Umbilical cord (tissue), 2 donors: Measurements from ENCODE around the gene FOXQ1. TPM values are rescaled to one million over a fixed set of nuclear protein-coding genes. Genes with fewer than 3 reads are reported as not detected.
A peak's percentile ranks its signal among the peaks of the same experiment; 100 is the strongest.
"Not testable (repeated sequence)": the region's sequence is repeated elsewhere in the genome, so short reads cannot be mapped to it uniquely, and the experiment has no call there.

ENCODE experiments used
- DNase-seq: peaks from one replicate; pipeline ENCODE4 v3.0.0-alpha.2; 2015; ENCODE audit warnings: low spot score
- total RNA-seq: library from RNA; depleted of rRNA; stranded (reverse); fragments of >200 nt; gene quantifications from one replicate; pipeline ENCODE4 v1.2.3, GENCODE V29; 2014; ENCODE audit warnings: low replicate concordance; ENCODE audit not compliant: insufficient read depth

Gene FOXQ1
- total RNA-seq, 1 donor from 2014 or later, result not detected

DNA sequence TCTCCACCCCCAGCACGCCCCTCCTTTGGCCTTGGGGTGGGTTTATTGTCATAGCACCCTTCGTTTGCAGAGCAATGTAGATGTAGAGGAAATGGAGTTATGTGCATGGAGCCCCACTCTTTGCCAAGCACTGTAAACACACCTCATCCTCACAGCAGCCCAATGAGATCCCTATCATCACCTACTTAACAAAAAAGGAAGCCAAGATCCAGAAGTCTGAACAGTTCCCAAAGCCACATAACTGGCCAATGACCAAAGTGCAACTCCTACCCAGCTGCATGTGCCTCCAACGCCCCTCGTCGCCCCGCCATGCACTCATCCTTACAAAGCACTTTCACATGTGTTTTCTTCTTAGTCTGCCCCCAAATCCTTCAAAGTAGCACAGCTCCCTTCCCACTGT, 21.8 kb upstream of the FOXQ1 start:
- no peak for DNase-seq

DNA sequence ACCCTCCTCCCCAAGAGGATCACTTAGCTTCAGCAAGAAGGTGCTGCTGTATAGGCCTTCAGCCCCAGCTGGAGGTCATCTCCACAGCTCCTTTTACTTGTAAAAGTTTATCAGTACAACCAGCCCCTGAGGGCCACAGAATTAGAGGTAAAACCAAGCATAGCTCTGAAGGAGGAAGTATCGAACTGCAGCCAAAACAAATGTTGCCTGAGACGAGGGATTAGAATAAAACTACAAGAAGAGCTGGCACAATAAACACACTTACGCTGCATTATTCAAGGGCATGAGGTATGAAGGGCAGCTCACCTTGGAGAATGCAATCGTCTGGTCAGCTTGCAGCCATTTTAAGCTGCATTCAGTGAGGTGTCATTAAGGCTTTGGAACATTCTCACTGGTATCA, 21.1 kb upstream of the FOXQ1 start:
- no peak for DNase-seq

DNA sequence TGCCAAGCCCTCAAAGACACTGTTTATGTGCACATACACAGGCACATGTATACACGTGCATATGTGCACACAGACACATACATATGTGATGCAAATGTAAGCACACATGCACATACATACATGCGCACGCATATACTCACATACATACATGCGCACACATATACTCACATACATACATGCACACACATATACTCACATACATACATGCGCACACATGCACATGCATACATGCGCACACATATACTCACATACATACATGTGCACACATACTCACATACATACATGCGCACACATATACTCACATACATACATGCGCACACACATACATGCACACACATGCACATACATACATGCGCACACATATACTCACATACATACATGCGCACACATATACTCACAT, 20.5 kb upstream of the FOXQ1 start:
- no peak for DNase-seq

DNA sequence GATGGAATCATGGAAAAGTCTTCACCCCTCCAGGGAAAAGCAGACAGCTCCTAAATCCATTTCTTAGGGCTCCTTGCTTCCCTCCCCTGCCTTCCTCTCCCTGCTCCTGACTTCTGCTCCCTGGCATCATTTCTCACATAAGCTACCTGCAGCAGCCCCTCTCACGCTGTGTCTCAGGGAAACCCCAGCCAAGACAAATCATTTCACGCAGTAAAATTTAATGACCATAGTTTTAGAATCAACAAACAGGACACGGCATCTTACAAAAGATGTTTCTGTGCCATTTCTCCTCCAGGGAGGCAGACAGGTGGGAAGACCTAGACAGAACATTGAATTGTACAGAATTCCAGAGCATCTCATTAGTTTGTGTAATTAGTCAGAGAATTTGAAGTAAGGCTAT, 16.5 kb upstream of the FOXQ1 start:
- no peak for DNase-seq

DNA sequence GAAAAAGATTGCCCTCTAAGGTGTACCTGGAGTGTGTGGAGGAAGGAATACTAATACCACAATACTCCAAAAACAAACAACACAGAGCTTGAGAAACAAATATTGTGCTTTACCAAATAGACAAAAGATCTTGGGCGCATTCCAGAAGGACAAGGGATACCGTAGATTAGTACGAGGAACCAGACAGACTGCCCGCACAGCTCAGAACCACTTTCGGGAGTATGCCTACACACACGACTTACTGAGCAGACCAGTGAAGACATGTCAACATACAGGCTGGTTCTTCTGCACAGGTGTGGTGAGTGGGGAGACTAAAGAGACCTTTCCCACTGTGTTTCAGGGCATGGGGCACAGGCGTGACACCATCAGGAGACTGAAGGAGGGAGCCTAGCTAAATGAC, 15.8 kb upstream of the FOXQ1 start:
- no peak for DNase-seq

DNA sequence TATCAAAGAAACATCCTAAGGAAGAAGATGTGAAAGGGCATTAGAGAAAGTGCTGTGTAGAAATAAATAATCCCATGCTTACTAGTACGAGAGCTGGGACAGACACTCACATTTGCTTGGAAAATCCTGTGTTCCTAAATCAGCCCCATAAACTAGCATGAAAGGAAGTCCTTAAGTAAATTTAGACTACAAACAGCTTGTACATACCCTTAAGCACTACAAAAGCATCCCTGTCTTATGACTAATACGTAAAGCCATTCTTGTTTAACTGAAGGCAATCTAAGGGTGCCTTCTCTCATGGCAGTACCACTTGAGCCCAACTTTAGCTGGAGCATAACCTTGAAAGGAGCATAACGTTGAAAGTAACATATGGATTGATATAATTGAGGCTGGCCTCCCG, 15.4 kb upstream of the FOXQ1 start:
- DNase-seq, result peak; percentile 83

DNA sequence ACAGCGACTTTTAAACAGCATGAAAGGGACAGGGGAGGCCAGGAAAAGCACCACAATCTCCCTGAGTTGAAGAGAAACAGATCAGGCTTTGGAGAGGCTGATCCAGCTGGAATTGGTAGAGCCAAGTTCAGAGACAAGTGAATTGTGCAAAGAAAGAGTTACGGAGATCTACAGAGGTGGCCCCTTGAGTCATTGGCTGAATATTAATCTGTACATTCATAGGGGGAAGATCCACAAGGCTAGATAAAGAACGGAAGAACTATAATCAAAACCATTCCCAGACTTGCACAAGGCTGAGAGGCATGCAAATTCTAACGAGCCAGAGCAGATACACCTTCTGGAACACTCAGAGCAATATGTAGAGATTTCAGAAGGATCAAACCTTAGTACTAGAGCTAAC, 14.2 kb upstream of the FOXQ1 start:
- DNase-seq, result peak; percentile 89

DNA sequence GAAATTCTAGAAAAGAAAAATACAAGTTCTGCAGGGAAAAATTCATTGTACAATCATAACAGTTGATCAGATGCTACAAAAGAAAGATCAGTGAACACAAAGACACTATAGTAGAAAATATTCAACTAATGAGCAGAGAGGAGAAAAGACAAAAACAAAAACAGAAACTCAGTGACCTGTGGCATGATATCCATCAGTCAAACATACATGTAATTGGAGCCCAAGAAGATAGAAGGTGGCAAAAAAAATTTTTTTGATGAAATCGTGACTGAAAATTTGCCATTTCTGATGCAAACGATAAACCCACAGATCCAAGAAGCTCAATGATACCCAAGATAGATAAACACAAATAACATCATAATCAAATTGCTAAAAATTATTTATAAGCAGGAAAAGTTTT, 13.1 kb upstream of the FOXQ1 start:
- DNase-seq, result no peak

DNA sequence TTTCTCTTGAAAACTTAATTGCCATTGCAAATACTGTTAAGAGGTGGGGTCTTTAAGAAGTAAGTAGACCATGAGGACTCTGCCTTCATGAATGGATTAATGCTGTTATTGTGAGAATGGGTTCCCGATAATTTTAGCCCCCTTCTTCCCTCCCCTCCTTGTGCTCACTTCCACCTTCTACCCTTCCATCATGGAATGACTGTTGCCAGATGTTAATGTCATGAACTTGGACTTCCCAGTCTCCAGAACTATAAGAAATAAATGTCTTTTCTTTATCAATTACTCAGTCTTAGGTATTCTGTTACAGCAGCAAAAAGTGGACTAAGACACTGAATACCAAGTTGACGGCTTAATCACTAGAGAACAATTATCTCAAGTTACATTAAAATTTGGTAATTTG, 5.8 kb upstream of the FOXQ1 start:
- no peak for DNase-seq

DNA sequence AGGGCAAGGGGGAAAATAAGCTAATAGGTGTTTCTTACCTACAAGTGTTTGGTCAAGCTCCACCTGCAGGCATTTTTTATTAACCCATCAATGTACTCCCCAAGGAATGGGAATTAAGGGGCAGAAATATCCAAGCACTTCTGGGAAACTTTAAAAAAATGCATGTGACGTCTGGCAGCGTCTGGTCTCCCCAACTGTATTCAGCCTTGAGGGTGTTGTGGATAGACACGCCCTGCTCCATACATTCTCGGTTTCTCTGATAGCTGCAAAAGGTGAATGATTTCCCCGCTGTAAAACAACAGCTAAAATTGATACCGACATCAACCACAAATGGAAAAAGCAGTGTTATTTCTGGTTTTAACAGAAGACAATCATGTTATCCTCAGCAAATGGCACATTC, 2.5 kb upstream of the FOXQ1 start:
- no peak for DNase-seq

DNA sequence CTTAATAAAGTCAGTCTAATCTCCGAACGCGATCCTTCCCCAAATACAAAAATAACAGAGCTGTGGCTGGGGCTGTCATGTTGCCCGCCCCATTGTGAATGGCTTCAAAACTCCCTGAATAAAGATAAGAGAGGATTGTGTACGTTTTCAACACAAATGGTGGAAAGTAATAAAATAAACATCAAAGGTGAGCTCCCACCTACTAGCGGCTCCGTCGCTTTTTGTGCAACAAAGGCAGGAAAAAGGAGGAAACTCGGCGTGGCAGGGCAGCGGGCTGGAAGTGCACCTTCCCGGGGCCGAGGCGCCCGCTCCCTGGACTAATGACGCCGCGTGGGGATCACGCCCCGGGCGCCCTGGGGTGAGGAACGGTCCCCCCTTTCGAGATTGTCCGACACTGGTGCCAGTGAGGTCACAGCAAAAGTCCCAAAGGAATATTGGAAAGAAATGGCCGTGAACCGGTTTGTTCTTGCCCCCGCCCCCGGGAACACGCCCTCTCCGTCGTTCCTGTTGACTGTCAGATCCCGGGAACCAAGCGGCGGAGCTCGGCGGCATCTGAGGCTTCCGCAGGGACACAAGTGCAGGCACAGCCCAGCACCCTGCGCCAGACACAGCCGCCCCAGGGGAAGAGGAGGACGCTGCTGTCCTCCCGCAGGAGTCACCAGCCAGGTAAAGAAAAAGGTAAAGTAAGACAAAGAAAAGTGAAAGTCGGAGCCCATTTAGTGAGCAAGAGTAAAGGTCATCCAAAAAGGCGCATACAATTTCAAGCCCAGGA, 1.1 kb upstream of the FOXQ1 start:
- DNase-seq, result no peak

DNA sequence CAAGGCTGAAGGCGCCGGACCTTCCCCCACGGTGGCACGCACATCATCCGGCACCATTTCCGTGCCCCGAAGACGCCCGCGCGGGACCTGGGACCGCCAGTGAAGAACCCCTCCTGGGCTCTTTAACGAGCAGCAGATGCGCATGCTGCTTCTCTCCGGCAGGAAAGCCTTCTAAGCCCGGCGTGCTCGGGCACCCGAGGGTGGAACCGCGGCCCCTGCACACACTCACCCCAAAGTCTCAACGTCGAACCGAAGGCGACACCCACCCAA, 240 bp downstream of the FOXQ1 start:
- DNase-seq, result no peak

DNA sequence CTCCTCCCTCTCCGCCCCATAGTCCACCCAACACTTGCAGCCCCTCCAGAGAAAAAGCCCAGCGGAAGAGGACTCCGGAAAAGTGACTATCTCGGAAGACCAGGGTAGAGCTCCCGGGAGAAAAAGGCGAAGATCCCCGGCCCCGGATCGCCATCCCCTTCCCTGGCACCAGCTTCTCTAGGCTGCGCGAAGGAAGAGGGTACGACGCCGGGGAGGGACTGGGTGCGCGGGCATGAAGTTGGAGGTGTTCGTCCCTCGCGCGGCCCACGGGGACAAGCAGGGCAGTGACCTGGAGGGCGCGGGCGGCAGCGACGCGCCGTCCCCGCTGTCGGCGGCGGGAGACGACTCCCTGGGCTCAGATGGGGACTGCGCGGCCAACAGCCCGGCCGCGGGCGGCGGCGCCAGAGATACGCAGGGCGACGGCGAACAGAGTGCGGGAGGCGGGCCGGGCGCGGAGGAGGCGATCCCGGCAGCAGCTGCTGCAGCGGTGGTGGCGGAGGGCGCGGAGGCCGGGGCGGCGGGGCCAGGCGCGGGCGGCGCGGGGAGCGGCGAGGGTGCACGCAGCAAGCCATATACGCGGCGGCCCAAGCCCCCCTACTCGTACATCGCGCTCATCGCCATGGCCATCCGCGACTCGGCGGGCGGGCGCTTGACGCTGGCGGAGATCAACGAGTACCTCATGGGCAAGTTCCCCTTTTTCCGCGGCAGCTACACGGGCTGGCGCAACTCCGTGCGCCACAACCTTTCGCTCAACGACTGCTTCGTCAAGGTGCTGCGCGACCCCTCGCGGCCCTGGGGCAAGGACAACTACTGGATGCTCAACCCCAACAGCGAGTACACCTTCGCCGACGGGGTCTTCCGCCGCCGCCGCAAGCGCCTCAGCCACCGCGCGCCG, 822 bp downstream of the FOXQ1 start:
- no peak for DNase-seq

DNA sequence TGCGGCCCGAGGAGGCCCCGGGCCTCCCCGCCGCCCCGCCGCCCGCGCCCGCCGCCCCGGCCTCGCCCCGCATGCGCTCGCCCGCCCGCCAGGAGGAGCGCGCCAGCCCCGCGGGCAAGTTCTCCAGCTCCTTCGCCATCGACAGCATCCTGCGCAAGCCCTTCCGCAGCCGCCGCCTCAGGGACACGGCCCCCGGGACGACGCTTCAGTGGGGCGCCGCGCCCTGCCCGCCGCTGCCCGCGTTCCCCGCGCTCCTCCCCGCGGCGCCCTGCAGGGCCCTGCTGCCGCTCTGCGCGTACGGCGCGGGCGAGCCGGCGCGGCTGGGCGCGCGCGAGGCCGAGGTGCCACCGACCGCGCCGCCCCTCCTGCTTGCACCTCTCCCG, 1.5 kb downstream of the FOXQ1 start:
- DNase-seq, result no peak

DNA sequence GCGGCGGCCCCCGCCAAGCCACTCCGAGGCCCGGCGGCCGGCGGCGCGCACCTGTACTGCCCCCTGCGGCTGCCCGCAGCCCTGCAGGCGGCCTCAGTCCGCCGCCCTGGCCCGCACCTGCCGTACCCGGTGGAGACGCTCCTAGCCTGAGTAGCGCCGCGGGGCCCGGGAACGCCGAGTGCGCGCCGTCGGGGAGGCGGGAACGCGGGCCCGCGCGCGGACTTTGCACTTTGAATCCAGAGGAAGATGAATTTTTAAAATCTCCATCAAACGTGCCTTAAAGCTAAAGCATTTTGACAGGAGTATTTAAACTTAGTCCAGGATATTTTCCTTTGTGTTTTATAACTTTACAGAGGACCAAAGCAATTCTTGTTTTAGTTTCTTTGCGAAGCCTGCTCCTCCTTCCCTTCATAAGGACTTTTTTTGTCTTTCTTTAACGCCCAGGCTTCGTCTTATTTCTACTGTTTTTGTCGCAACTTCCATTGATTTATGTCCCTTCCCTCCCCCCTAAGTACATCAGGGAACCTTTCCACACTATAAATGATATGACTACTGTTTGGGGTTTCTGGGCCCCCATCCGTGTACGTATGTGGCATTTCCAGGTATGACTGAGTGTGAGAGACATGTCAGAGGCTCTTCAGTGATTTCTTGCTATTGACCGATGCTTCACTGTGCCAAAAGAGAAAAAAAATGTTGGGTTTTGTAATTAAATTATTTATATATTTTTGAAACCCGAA, 2.0 kb downstream of the FOXQ1 start:
- no peak for DNase-seq

DNA sequence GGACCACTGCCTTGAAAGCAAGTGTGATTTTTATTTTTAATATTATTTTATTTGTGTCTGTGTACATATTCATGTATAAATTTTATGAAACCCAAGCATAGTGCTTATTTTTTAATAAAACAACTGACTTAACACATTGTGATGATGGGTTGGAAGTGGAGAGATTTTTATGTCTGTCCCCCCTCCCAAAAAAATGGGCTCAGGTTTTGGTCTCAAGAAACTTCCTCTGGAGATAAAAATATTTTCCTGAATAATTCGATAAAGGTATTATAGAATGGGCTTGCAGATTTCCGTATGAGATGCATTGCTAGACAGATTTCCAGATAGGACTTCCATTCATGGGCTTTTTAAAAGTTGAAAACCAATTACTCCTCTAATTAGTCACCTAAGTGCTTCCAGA, 2.7 kb downstream of the FOXQ1 start:
- DNase-seq, result no peak

DNA sequence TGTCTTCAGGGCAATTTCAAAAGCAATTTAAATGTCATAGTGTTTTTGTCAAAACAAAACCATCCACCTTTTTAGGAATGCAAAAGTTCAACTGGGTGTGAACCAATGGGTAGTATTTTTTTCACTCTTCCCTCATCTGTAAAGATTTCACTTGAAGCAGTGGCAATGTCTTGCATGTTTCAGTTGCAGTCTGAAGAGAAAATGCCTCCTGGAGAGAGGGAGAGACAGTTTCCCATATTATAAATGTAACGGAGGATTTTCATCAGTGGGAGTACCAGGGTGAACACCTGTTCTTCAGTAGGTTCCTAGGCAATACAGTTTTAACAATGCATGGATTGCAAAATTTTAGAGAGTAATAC, 3.3 kb downstream of the FOXQ1 start:
- no peak for DNase-seq

DNA sequence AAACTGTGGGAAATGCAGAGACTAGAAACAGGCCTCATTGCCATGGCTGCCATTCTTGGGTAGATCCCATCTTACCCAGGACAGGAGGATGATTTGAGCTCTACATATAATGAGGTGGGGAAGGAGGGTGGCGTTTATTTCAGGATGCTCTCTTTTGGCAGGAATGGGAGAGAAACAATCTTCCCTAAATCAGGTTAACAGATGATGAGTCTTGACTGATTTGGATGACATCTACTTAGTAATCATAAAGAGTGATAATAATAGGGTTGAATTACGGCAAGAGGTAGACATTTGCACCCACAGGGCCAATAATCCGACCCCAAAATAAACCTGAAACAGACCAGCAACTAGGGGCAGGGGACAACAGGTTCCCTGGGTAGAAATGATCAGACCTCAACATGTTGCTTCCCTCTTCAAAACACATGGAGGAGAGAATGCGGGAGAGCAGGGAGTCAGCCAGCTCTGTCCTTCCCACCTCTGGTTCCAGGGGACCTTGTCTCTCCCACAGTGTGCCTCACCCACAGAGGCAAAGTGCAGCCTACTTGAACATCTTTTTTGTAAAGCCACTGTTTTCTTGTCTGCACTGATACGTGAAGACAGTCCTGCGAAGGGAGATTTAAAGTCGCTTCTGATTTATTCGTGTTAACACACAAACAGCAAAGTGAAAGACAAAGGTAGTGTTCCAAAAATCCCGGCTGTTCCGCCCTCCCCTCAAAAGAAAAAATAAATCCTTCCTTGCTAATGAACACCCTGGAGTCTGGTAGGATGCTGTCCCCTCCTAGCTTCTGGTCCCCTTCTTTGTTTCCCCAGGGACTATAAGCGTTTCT, 3.9 kb downstream of the FOXQ1 start:
- DNase-seq, result no peak

DNA sequence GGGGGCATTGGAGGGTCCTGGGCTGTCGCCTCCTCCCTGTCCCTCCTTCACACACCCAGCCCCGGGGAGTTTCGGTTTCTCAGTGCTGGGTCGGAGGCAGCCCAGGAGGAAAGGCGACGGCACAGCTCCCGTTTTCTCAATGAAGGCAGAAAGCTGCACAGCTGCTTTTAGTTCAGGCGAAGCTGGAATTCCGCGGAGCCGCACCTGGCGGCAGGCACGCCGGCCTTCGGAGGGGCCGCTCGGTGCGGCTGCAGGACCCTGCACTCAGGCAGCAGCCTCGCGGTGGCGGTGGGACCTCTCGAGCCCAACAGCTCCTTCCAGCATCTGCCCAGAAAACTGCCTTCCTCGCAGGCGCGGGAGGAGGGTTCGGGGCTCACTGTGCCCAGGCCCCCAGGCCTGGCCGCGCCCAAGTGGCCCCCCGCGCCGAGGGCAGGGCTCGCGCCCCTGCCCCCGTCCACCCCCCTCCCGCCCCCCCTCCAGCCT, 4.6 kb downstream of the FOXQ1 start:
- DNase-seq, result no peak

DNA sequence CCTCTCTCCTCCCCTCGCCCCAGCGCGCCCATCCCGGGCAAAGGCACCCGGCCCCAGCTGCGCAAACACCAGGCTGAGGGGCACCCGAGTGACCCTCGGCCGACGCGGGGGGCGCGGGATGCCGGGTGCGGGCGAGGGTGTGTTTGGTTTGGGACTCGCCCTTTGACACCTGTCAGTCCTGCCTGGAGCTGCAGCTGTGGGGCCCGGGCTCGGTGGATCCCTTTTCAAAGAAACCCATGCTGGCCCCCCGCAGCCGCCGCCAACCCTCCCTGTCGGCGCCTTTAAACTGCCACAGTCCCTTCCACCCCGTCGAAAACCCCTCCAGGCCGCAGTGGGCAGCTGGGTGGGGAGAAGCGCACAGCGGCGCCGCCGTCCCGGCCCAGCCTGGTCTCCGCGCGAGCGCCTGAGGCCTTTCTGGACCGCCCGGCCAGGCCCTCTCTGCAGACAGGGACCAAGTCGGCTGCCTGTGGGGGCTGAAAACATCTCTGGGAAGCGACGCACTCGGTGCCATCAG, 5.5 kb downstream of the FOXQ1 start:
- no peak for DNase-seq

DNA sequence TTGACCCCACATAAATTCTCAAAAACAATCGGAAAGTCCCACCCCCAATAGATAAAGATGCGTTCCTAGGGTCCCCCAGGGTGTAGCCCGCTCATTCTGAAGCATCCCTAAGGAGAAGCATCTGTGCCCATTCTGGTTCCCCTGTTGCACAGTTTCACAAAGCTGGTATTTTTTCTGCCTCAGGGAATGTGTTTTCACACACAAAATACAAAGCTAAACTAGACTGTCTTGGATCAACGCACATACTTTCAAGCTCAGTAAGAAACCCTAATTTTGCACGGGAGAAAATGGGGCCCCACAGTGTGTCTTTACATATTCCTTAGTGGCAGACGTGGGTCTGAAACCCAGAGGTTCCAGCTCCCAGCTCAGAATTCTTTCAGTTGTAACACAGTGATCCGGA, 6.1 kb downstream of the FOXQ1 start:
- DNase-seq, result no peak

DNA sequence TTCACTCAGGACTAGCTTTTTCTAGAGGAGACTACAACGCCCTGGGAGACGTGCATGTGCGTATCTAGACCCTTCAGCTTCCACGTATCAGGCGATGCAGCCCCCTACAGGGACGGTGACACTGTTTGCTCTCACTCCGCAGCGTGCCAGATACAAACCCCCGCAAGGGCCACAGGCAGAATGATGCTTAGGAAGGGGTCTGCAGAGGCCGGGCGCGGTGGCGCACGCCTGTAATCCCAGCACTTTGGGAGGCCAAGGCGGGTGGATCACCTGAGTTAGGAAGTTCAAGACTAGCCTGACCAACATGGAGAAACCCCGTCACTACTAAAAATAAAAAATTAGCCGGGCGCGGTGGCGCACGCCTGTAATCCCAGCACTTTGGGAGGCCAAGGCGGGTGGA, 6.7 kb downstream of the FOXQ1 start:
- not testable (repeated sequence) for DNase-seq
